ENCODE data around the gene EDEM3.
"Not testable (repeated sequence)": the region's sequence is repeated elsewhere in the genome, so short reads cannot be mapped to it uniquely, and the experiment has no call there.

Gene EDEM3

GRCh38 chr1:184695023-184695422 is 59.6 kb downstream of the EDEM3 start:
- H3K36me3 ChIP-seq (ENCODE audit: control insufficient read depth, insufficient read depth, low read length) = no peaks in the 10 kb centered on the region
- no peaks in the 10 kb centered on the region for H3K27me3 ChIP-seq (ENCODE audit: control insufficient read depth, insufficient read depth, low read length)
- H3K4me1 ChIP-seq (ENCODE audit: control insufficient read depth, insufficient read depth, low read length) = no peaks in the 10 kb centered on the region; the same call in 1 of the 2 replicates
- no CpG with 5 or more reads among the region's 5 CpGs for WGBS (ENCODE audit: insufficient coverage, insufficient read length)
- no peak overlapping the region for H3K27ac ChIP-seq (ENCODE audit: low read length)
- DNase-seq (ENCODE audit: low read depth, low spot score) = no peak
- H3K4me3 ChIP-seq (ENCODE audit: low read length) = no peak overlapping the region
- H3K9me3 ChIP-seq (ENCODE audit: control insufficient read depth, insufficient read depth, low read length) = no peaks in the 10 kb centered on the region

GRCh38 chr1:184693011-184693410 is 61.6 kb downstream of the EDEM3 start:
- H3K27me3 ChIP-seq (ENCODE audit: control insufficient read depth, insufficient read depth, low read length) = no peaks in the 10 kb centered on the region
- DNase-seq (ENCODE audit: low read depth, low spot score) = no peak
- no CpG with 5 or more reads among the region's 2 CpGs for WGBS (ENCODE audit: insufficient coverage, insufficient read length)
- H3K4me1 ChIP-seq (ENCODE audit: control insufficient read depth, insufficient read depth, low read length) = no peaks in the 10 kb centered on the region
- no peak overlapping the region for H3K4me3 ChIP-seq (ENCODE audit: low read length)
- H3K27ac ChIP-seq (ENCODE audit: low read length) = no peak overlapping the region
- no peaks in the 10 kb centered on the region for H3K9me3 ChIP-seq (ENCODE audit: control insufficient read depth, insufficient read depth, low read length)
- H3K36me3 ChIP-seq (ENCODE audit: control insufficient read depth, insufficient read depth, low read length) = no peaks in the 10 kb centered on the region

GRCh38 chr1:184691719-184692324 is 62.8 kb downstream of the EDEM3 start:
- no peaks in the 10 kb centered on the region for H3K4me1 ChIP-seq (ENCODE audit: control insufficient read depth, insufficient read depth, low read length)
- no peaks in the 10 kb centered on the region for H3K36me3 ChIP-seq (ENCODE audit: control insufficient read depth, insufficient read depth, low read length)
- H3K27ac ChIP-seq (ENCODE audit: low read length) = no peak overlapping the region
- H3K27me3 ChIP-seq (ENCODE audit: control insufficient read depth, insufficient read depth, low read length) = no peaks in the 10 kb centered on the region
- no CpG with 5 or more reads among the region's 4 CpGs for WGBS (ENCODE audit: insufficient coverage, insufficient read length)
- DNase-seq (ENCODE audit: low read depth, low spot score) = no peak
- no peak overlapping the region for H3K4me3 ChIP-seq (ENCODE audit: low read length)
- no peaks in the 10 kb centered on the region for H3K9me3 ChIP-seq (ENCODE audit: control insufficient read depth, insufficient read depth, low read length)

GRCh38 chr1:184686540-184686939 is 68.1 kb downstream of the EDEM3 start:
- Histone ChIP-seq H3K36me3 (ENCODE audit: control insufficient read depth, insufficient read depth, low read length) (no peaks in the 10 kb centered on the region), H3K4me3 (ENCODE audit: low read length) (no peak overlapping the region), H3K9me3 (ENCODE audit: control insufficient read depth, insufficient read depth, low read length) (no peaks in the 10 kb centered on the region), H3K27me3 (ENCODE audit: control insufficient read depth, insufficient read depth, low read length) (no peaks in the 10 kb centered on the region), H3K27ac (ENCODE audit: low read length) (no peak overlapping the region), H3K4me1 (ENCODE audit: control insufficient read depth, insufficient read depth, low read length) (no peaks in the 10 kb centered on the region)
- no CpG with 5 or more reads among the region's 3 CpGs for WGBS (ENCODE audit: insufficient coverage, insufficient read length)
- no peak for DNase-seq (ENCODE audit: low read depth, low spot score)

- H3K27me3 ChIP-seq (ENCODE audit: control insufficient read depth, insufficient read depth, low read length) = no peaks in the 10 kb centered on the region
- no peak overlapping the region for H3K27ac ChIP-seq (ENCODE audit: low read length)
- H3K4me3 ChIP-seq (ENCODE audit: low read length) = no peak overlapping the region
- H3K9me3 ChIP-seq (ENCODE audit: control insufficient read depth, insufficient read depth, low read length) = no peaks in the 10 kb centered on the region
- no peaks in the 10 kb centered on the region for H3K36me3 ChIP-seq (ENCODE audit: control insufficient read depth, insufficient read depth, low read length)
- no CpG with 5 or more reads among the region's 7 CpGs for WGBS (ENCODE audit: insufficient coverage, insufficient read length)
- H3K4me1 ChIP-seq (ENCODE audit: control insufficient read depth, insufficient read depth, low read length) = no peaks in the 10 kb centered on the region
- no peak for DNase-seq (ENCODE audit: low read depth, low spot score)
These were observed 69.5 kb downstream of the EDEM3 start for GRCh38 chr1:184685116-184685515.

DNA sequence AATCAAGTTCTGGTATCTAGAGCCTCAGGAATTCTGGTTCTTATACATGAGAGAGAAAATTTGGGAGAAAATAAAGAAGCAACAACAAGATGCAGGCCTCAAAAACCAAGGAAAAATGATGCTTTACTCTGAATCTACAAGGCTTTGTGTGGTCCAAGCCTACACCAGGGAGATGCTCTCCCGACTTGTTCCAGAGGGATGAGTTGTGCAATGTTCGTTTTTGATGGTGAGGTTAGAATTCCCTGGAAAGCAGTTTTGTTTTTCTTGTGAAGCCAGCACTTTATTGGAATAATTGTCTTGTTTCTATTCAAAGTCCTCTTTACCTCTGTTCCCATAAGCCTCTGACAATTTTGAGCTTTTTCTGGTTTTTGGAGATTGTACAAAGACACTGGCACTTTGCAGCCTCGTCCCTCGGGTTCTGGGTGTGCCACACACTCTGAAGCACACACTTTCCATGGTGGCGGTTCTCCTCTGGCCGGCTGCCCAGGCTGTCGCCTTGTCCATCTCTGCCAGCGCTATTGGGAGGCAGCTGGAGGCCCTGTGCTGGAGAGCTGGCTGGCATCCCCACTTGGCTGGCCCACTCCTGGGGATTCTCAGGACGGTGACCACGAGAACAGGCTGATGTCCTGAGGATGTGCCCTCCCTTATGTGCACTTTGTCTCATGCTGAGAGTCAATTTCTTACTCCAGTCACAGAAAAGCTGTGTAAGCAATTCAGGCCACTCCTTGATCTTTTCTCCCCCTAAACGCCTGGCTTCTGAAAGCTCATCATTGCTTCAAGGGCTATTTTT is 70.2 kb downstream of the EDEM3 start:
- no peaks in the 10 kb centered on the region for H3K9me3 ChIP-seq (ENCODE audit: control insufficient read depth, insufficient read depth, low read length)
- no peaks in the 10 kb centered on the region for H3K4me1 ChIP-seq (ENCODE audit: control insufficient read depth, insufficient read depth, low read length)
- no peak for DNase-seq (ENCODE audit: low read depth, low spot score)
- H3K36me3 ChIP-seq (ENCODE audit: control insufficient read depth, insufficient read depth, low read length) = no peaks in the 10 kb centered on the region
- no peaks in the 10 kb centered on the region for H3K27me3 ChIP-seq (ENCODE audit: control insufficient read depth, insufficient read depth, low read length)
- H3K4me3 ChIP-seq (ENCODE audit: low read length) = no peak overlapping the region
- no peak overlapping the region for H3K27ac ChIP-seq (ENCODE audit: low read length)
- no CpG with 5 or more reads among the region's 11 CpGs for WGBS (ENCODE audit: insufficient coverage, insufficient read length)

- Histone ChIP-seq H3K4me3 (ENCODE audit: low read length) (no peak overlapping the region), H3K4me1 (ENCODE audit: control insufficient read depth, insufficient read depth, low read length) (no peaks in the 10 kb centered on the region)
- no CpG with 5 or more reads among the region's 3 CpGs for WGBS (ENCODE audit: insufficient coverage, insufficient read length)
These were observed 71.7 kb downstream of the EDEM3 start for GRCh38 chr1:184682956-184683355.

DNA sequence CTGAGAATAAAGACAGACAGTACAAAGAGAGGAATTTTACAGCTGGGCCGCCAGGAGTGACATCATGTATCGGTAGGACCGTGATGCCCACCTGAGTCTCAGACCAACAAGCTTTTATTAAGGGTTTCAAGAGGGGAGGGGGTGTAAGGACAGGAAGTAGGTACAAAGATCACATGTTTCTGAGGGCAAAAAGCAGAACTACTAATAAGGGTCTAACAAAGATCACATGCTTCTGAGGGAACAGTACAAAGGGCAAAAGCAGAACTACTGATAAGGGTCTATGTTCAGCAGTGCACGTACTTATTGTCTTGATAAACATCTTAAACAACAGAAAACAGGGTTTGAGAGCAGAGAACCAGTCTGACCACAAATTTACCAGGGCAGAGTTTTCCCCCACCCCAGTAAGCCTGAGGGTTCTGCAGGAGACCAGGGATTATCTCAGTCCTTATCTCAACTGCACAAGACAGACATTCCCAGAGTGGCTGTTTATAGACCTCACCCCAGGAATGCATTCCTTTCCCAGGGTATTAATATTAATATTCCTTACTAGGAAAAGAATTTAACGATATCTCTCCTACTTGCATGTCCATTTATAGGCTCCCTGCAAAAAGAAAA is 73.9 kb downstream of the EDEM3 start:
- not testable (repeated sequence) for DNase-seq (ENCODE audit: low read depth, low spot score)

More at GRCh38 chr1:184682956-184683355, 71.7 kb downstream of the EDEM3 start:
- H3K9me3 ChIP-seq (ENCODE audit: control insufficient read depth, insufficient read depth, low read length) = no peaks in the 10 kb centered on the region
- no peak for DNase-seq (ENCODE audit: low read depth, low spot score)
- no peaks in the 10 kb centered on the region for H3K27me3 ChIP-seq (ENCODE audit: control insufficient read depth, insufficient read depth, low read length)
- no peak overlapping the region for H3K27ac ChIP-seq (ENCODE audit: low read length)
- H3K36me3 ChIP-seq (ENCODE audit: control insufficient read depth, insufficient read depth, low read length) = no peaks in the 10 kb centered on the region

DNA sequence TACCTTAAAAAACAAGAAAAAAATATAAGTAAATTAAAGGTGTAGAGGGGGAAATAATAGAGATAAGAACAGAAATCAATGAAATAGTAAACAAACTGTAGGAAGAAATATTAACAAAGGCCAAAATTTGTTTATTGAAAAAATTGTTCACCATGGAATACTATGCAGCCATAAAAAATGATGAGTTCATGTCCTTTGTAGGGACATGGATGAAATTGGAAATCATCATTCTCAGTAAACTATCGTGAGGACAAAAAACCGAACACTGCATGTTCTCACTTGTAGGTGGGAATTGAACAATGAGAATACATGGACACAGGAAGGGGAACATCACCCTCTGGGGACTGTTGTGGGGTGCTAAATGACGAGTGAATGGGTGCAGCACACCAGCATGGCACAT is 75.2 kb downstream of the EDEM3 start:
- not testable (repeated sequence) for H3K9me3 ChIP-seq (ENCODE audit: control insufficient read depth, insufficient read depth, low read length); H3K36me3 ChIP-seq (ENCODE audit: control insufficient read depth, insufficient read depth, low read length); H3K27ac ChIP-seq (ENCODE audit: low read length); H3K4me1 ChIP-seq (ENCODE audit: control insufficient read depth, insufficient read depth, low read length); DNase-seq (ENCODE audit: low read depth, low spot score); H3K27me3 ChIP-seq (ENCODE audit: control insufficient read depth, insufficient read depth, low read length); H3K4me3 ChIP-seq (ENCODE audit: low read length)
- WGBS (ENCODE audit: insufficient coverage, insufficient read length) = no CpG with 5 or more reads among the region's 3 CpGs

More for the DNA sequence above, 73.9 kb downstream of the EDEM3 start:
- H3K9me3 ChIP-seq (ENCODE audit: control insufficient read depth, insufficient read depth, low read length); H3K4me1 ChIP-seq (ENCODE audit: control insufficient read depth, insufficient read depth, low read length); H3K27ac ChIP-seq (ENCODE audit: low read length); H3K27me3 ChIP-seq (ENCODE audit: control insufficient read depth, insufficient read depth, low read length); H3K4me3 ChIP-seq (ENCODE audit: low read length); H3K36me3 ChIP-seq (ENCODE audit: control insufficient read depth, insufficient read depth, low read length): not testable (repeated sequence)
- no CpG with 5 or more reads among the region's 5 CpGs for WGBS (ENCODE audit: insufficient coverage, insufficient read length)

DNA sequence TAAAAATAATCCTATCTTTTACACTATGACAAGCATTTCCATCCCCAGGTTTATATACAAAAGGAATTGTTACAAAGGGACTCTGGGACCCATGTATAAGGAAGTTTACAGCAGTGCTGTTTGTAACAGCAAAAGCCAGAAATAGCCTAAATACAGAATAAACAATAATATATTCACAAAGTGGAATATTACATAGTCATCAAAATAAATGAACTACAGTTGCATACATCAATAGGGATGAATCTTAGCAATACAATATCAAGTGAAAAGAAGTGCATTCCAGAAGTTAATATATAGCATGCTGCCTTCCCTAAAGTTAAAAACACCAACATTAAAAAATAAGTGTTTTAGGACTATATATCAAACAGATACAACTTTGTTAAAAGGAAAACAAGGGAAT is 77.3 kb downstream of the EDEM3 start:
- DNase-seq (ENCODE audit: low read depth, low spot score) = no peak
- no peak overlapping the region for H3K4me3 ChIP-seq (ENCODE audit: low read length)
- no peaks in the 10 kb centered on the region for H3K27me3 ChIP-seq (ENCODE audit: control insufficient read depth, insufficient read depth, low read length)
- H3K36me3 ChIP-seq (ENCODE audit: control insufficient read depth, insufficient read depth, low read length) = no peaks in the 10 kb centered on the region
- no peak overlapping the region for H3K27ac ChIP-seq (ENCODE audit: low read length)
- no peaks in the 10 kb centered on the region for H3K9me3 ChIP-seq (ENCODE audit: control insufficient read depth, insufficient read depth, low read length)
- H3K4me1 ChIP-seq (ENCODE audit: control insufficient read depth, insufficient read depth, low read length) = peaks cover 2% of the 10 kb centered on the region; the same call in 1 of the 2 replicates

Measured in iPS DF 6.9 (cell line).